PC-9 (cell line): ENCODE data around the gene TCHH. TPM values are rescaled to one million over a fixed set of nuclear protein-coding genes. Genes with fewer than 3 reads are reported as not detected.

Experiments
- BruUV-seq: library from RNA; stranded (reverse); fragments of 400-500 nt; replicated peaks from 2 replicates; lab custom pipeline; 2021; lab: Mats Ljungman, UMichigan
- CTCF ChIA-PET: fragments of 300-600 bp; sonication (Branson Sonifier 250); formaldehyde crosslinking; loops from one replicate; lab custom pipeline; 2022; ENCODE audit warnings: antibody characterized with exemption; lab: Charles Lee
- POLR2A ChIA-PET: fragments of 300-600 bp; sonication (Branson Sonifier 250); formaldehyde crosslinking; loops from one replicate; lab custom pipeline; 2022; ENCODE audit warnings: antibody characterized with exemption; ENCODE audit not compliant: unreplicated experiment; lab: Charles Lee
- DNase-seq, 2 experiments: peaks; one replicate each; pipeline versions ENCODE4 v3.0.0 to v3.0.0-alpha.2; 2015 to 2022; ENCODE audit warnings: mixed read lengths in 1 of 2
- H2AFZ ChIP-seq: fragments of 200-600 bp; sonication (generic); 2 replicates; pipeline ENCODE4 v1.8.1; 2017; ENCODE audit warnings: antibody characterized with exemption
- H3F3A ChIP-seq: fragments of 200-600 bp; sonication (generic); 2 replicates; pipeline ENCODE4 v1.8.1; 2017; ENCODE audit warnings: antibody characterized with exemption, mild to moderate bottlenecking, low read depth; ENCODE audit not compliant: insufficient read depth
- H3K27ac ChIP-seq: fragments of 200-600 bp; sonication (generic); 2 replicates; pipeline ENCODE4 v1.6.1; 2016; ENCODE audit warnings: mixed run types
- H3K27me3 ChIP-seq: fragments of 200-600 bp; sonication (generic); 2 replicates; pipeline ENCODE4 v1.6.1; 2016; ENCODE audit warnings: low read depth, mixed run types; ENCODE audit not compliant: insufficient read depth
- H3K36me3 ChIP-seq: fragments of 200-600 bp; sonication (generic); 2 replicates; pipeline ENCODE4 v1.6.1; 2016; ENCODE audit warnings: low read depth, mixed run types
- H3K4me1 ChIP-seq: fragments of 200-600 bp; sonication (generic); replicated peaks from 2 replicates; pipeline ENCODE4 v1.6.1; 2016; ENCODE audit warnings: mixed run types; ENCODE audit not compliant: insufficient read depth
- H3K4me2 ChIP-seq: fragments of 200-600 bp; sonication (generic); 2 replicates; pipeline ENCODE4 v1.6.1; 2017; ENCODE audit warnings: mixed run types
- H3K4me3 ChIP-seq: fragments of 200-600 bp; sonication (generic); 2 replicates; pipeline ENCODE4 v1.6.1; 2016; ENCODE audit warnings: mixed run types
- H3K79me2 ChIP-seq: fragments of 200-600 bp; sonication (generic); 2 replicates; pipeline ENCODE4 v1.6.1; 2017; ENCODE audit warnings: low read depth, mixed run types
- H3K9me2 ChIP-seq: fragments of 200-600 bp; sonication (generic); 2 replicates; pipeline ENCODE4 v1.8.1; 2017; ENCODE audit warnings: mild to moderate bottlenecking; ENCODE audit not compliant: insufficient read depth
- H3K9me3 ChIP-seq: fragments of 200-600 bp; sonication (generic); 2 replicates; pipeline ENCODE4 v1.8.1; 2016; ENCODE audit warnings: low read depth; ENCODE audit not compliant: insufficient read depth
- H4K20me1 ChIP-seq: fragments of 200-600 bp; sonication (generic); 2 replicates; pipeline ENCODE4 v1.8.1; 2017; ENCODE audit not compliant: insufficient read depth
- CTCF ChIP-seq: fragments of 200-600 bp; sonication (generic); conservative IDR thresholded peaks from 2 replicates; pipeline ENCODE4 v1.6.1; 2017; ENCODE audit warnings: mixed run types, antibody characterized with exemption, mild to moderate bottlenecking, moderate library complexity
- EZH2 ChIP-seq: fragments of 200-600 bp; sonication (generic); IDR thresholded peaks from 2 replicates; pipeline ENCODE4 v1.8.0; 2017; ENCODE audit warnings: antibody characterized with exemption, low read depth
- intact Hi-C: fragments of 100-400 bp; cut with micrococcal nuclease; formaldehyde crosslinking; loops from one replicate; pipeline ENCODE4 v1.10.0; 2022; ENCODE audit not compliant: unreplicated experiment
- total RNA-seq: library from RNA; stranded (reverse); gene quantifications from 2 replicates; pipeline ENCODE4 v1.2.3, GENCODE V29; 2021

Gene TCHH
- total RNA-seq, 1 experiment from 2014 or later: 0.04 TPM

- H3K4me1 ChIP-seq: no peaks in the 10 kb centered on the region
- H3K79me2 ChIP-seq: no peaks in the 10 kb centered on the region
- no peaks in the 10 kb centered on the region for H3K9me2 ChIP-seq
- no peak for DNase-seq
- peaks cover 16% of the 10 kb centered on the region for H3K27me3 ChIP-seq
- peaks cover 9% of the 10 kb centered on the region; the same call in 1 of the 2 replicates for H3K9me3 ChIP-seq
- no peaks in the 10 kb centered on the region for H3F3A ChIP-seq
- H2AFZ ChIP-seq: no peak overlapping the region
- ChIA-PET POLR2A (no interaction called here), CTCF (no interaction called here)
- intact Hi-C loops: no loop called here
- TF ChIP-seq EZH2 (no peak), CTCF (no peak)
- BruUV-seq: no TSS peak
- H3K4me2 ChIP-seq: no peak overlapping the region
- no peak overlapping the region for H3K27ac ChIP-seq
- H3K36me3 ChIP-seq: no peaks in the 10 kb centered on the region
- H4K20me1 ChIP-seq: no peaks in the 10 kb centered on the region
- no peak overlapping the region for H3K4me3 ChIP-seq
Observed at GRCh38 chr1:152130186-152130585, 14.9 kb upstream of the TCHH start.

GRCh38 chr1:152127673-152128072 is 12.4 kb upstream of the TCHH start:
- Histone ChIP-seq H3K4me1 (no peaks in the 10 kb centered on the region), H3K9me3 (no peaks in the 10 kb centered on the region), H2AFZ (no peak overlapping the region), H3K27ac (no peak overlapping the region), H3K36me3 (no peaks in the 10 kb centered on the region), H3K4me3 (no peak overlapping the region), H3K27me3 (peaks cover 21% of the 10 kb centered on the region), H3K4me2 (no peak overlapping the region), H3K79me2 (no peaks in the 10 kb centered on the region), H3K9me2 (no peaks in the 10 kb centered on the region), H4K20me1 (no peaks in the 10 kb centered on the region), H3F3A (no peaks in the 10 kb centered on the region)
- intact Hi-C loops: no loop called here
- POLR2A ChIA-PET: no interaction called here
- CTCF ChIA-PET: no interaction called here
- no peak for TF ChIP-seq EZH2
- TF ChIP-seq CTCF: no peak
- no peak for DNase-seq
- BruUV-seq: no TSS peak

GRCh38 chr1:152125834-152126443 is 10.7 kb upstream of the TCHH start:
- Histone ChIP-seq H3K36me3 (no peaks in the 10 kb centered on the region), H2AFZ (no peak overlapping the region), H3K27me3 (peaks cover 28% of the 10 kb centered on the region), H4K20me1 (no peaks in the 10 kb centered on the region), H3K27ac (no peak overlapping the region), H3K4me3 (no peak overlapping the region), H3K9me3 (no peaks in the 10 kb centered on the region), H3K79me2 (no peaks in the 10 kb centered on the region), H3F3A (no peaks in the 10 kb centered on the region), H3K4me1 (no peaks in the 10 kb centered on the region), H3K4me2 (no peak overlapping the region), H3K9me2 (no peaks in the 10 kb centered on the region)
- no peak for DNase-seq
- intact Hi-C loops: no loop called here
- POLR2A ChIA-PET: no interaction called here
- CTCF ChIA-PET: no interaction called here
- no TSS peak for BruUV-seq
- no peak for TF ChIP-seq CTCF
- TF ChIP-seq EZH2: no peak
